Body of pancreas (tissue), 4 donors: ENCODE measurements around the gene SMYD4. TPM values are rescaled to one million over a fixed set of nuclear protein-coding genes. Genes with fewer than 3 reads are reported as not detected.
"Not testable (repeated sequence)": the region's sequence is repeated elsewhere in the genome, so short reads cannot be mapped to it uniquely, and the experiment has no call there.

ENCODE experiments used
- ATAC-seq: fragments of 150-250 bp; one replicate; pipeline ENCODE4 v1.9.1; 2016
- DNase-seq, 4 donors: peaks; one replicate each; pipeline ENCODE4 v3.0.0-alpha.2; 2019
- H3K27ac ChIP-seq, 4 donors: fragments of 200-600 bp; sonication (generic); 1 replicate in 3 of 4; 2 replicates in 1 of 4; pipeline versions ENCODE4 v1.5.1 to v1.6.1; 2016 to 2019; ENCODE audit warnings: mild to moderate bottlenecking in 1 of 4, mixed read lengths in 1 of 4, moderate library complexity in 1 of 4
- H3K27me3 ChIP-seq, 2 donors: fragments of 200-600 bp; sonication (generic); one replicate each; pipeline ENCODE4 v1.6.0; 2016; ENCODE audit warnings: mild to moderate bottlenecking in 1 of 2
- H3K36me3 ChIP-seq, 2 donors: fragments of 200-600 bp; sonication (generic); replicated peaks in 1 of 2; 2 replicates each; pipeline ENCODE4 v1.5.1; 2016; ENCODE audit warnings: low read depth in 2 of 2; ENCODE audit not compliant: insufficient read depth in 1 of 2
- H3K4me1 ChIP-seq: fragments of 200-600 bp; sonication (generic); one replicate; pipeline ENCODE4 v1.6.0; 2016
- H3K4me3 ChIP-seq, 2 donors: fragments of 200-600 bp; sonication (generic); 1 replicate in 1 of 2; 2 replicates in 1 of 2; pipeline ENCODE4 v1.5.1; 2016 to 2019
- H3K9me3 ChIP-seq, 3 donors: fragments of 200-600 bp; sonication (generic); 1 replicate in 2 of 3; 2 replicates in 1 of 3; pipeline ENCODE4 v1.5.1; 2016
- CTCF ChIP-seq, 7 experiments: fragments of 450-650 bp in 4 of 7; fragments of 200-600 bp in 3 of 7; sonication (generic) in 3 of 7; IDR thresholded peaks; one replicate each; pipeline ENCODE4 v1.5.1; 2016 to 2019; ENCODE audit warnings: antibody characterized with exemption in 7 of 7
- POLR2A ChIP-seq, 3 donors: fragments of 450-650 bp; IDR thresholded peaks; one replicate each; pipeline ENCODE4 v1.6.1; 2016; ENCODE audit warnings: antibody characterized with exemption in 3 of 3, mild to moderate bottlenecking in 2 of 3
- WGBS, 2 donors: methylation state at CpG; one replicate each; pipeline ENCODE4 v1.1.5; 2017; 5-methylcytosine and 5-hydroxymethylcytosine counted together
- intact Hi-C: fragments of 100-400 bp; cut with DNase I; formaldehyde crosslinking; loops from one replicate; pipeline ENCODE4 v1.15.1; 2023
- total RNA-seq, 2 donors: library from RNA; depleted of rRNA; stranded (reverse); fragments of >200 nt; gene quantifications; one replicate each; pipeline ENCODE4 v1.1.0, GENCODE V29; 2016

SMYD4 gene
- total RNA-seq, 2 donors from 2014 or later, result 4.0 to 7.0 TPM

GRCh38 chr17:1813088-1813487 lies 16.6 kb downstream of the SMYD4 start:
- no peaks in the 10 kb centered on the region for H3K9me3 ChIP-seq
- TF ChIP-seq CTCF (IDR thresholded peaks at IDR 0.05) (no peak), POLR2A (IDR thresholded peaks at IDR 0.05) (no peak)
- H3K27ac ChIP-seq, result no peak overlapping the region
- 80% methylated on average over 5 of the region's 5 CpGs for WGBS, 2 donors
- no peaks in the 10 kb centered on the region for H3K27me3 ChIP-seq
- H3K4me3 ChIP-seq, result no peak overlapping the region
- DNase-seq, result no peak
- intact Hi-C loops, result no loop called here
- H3K36me3 ChIP-seq, result peaks cover 0 to 4% of the 10 kb centered on the region in 2 donors
- no peaks in the 10 kb centered on the region for H3K4me1 ChIP-seq
- ATAC-seq, result no peak

- DNase-seq, result no peak
- 85 to 88% methylated on average over 20 of the region's 20 CpGs for WGBS, 2 donors
- peaks cover 0 to 4% of the 10 kb centered on the region in 2 donors for H3K36me3 ChIP-seq
- H3K27ac ChIP-seq, result no peak overlapping the region
- no peaks in the 10 kb centered on the region for H3K4me1 ChIP-seq
- no peak for TF ChIP-seq POLR2A (IDR thresholded peaks at IDR 0.05)
- no peak for TF ChIP-seq CTCF (IDR thresholded peaks at IDR 0.05)
- intact Hi-C loops, result no loop called here
- no peak for ATAC-seq
- no peak overlapping the region for H3K4me3 ChIP-seq
- no peaks in the 10 kb centered on the region for H3K27me3 ChIP-seq
- no peaks in the 10 kb centered on the region for H3K9me3 ChIP-seq
These were observed 19.1 kb downstream of the SMYD4 start for GRCh38 chr17:1810450-1811103.

- intact Hi-C loops, H3K27me3 ChIP-seq, H3K27ac ChIP-seq, H3K9me3 ChIP-seq, H3K4me3 ChIP-seq, H3K36me3 ChIP-seq, DNase-seq, H3K4me1 ChIP-seq, ATAC-seq: not testable (repeated sequence)
- WGBS, 2 donors, result 94 to 97% methylated on average over 8 of the region's 8 CpGs
These were observed 19.9 kb downstream of the SMYD4 start for GRCh38 chr17:1809815-1810214.

GRCh38 chr17:1808644-1809043 lies 21.1 kb downstream of the SMYD4 start:
- no peaks in the 10 kb centered on the region for H3K9me3 ChIP-seq
- no peaks in the 10 kb centered on the region for H3K27me3 ChIP-seq
- intact Hi-C loops, result no loop called here
- WGBS, 2 donors, result 36 to 40% methylated on average over 2 of the region's 2 CpGs
- ATAC-seq, result no peak
- peaks cover 0 to 4% of the 10 kb centered on the region in 2 donors for H3K36me3 ChIP-seq
- H3K4me3 ChIP-seq, result no peak overlapping the region
- TF ChIP-seq POLR2A (IDR thresholded peaks at IDR 0.05), result no peak
- TF ChIP-seq CTCF (IDR thresholded peaks at IDR 0.05), result no peak
- no peak for DNase-seq
- no peaks in the 10 kb centered on the region for H3K4me1 ChIP-seq
- no peak overlapping the region for H3K27ac ChIP-seq

GRCh38 chr17:1807890-1808289 lies 21.8 kb downstream of the SMYD4 start:
- Histone ChIP-seq H3K4me3 (no peak overlapping the region), H3K27ac (no peak overlapping the region), H3K27me3 (no peaks in the 10 kb centered on the region), H3K36me3 (peaks cover 0 to 4% of the 10 kb centered on the region in 2 donors), H3K4me1 (no peaks in the 10 kb centered on the region), H3K9me3 (no peaks in the 10 kb centered on the region)
- no peak for DNase-seq
- TF ChIP-seq CTCF (IDR thresholded peaks at IDR 0.05), result no peak
- TF ChIP-seq POLR2A (IDR thresholded peaks at IDR 0.05), result no peak
- no peak for ATAC-seq
- 91 to 93% methylated on average over 6 of the region's 6 CpGs for WGBS, 2 donors
- intact Hi-C loops, result no loop called here
